HEK293 (cell line): ENCODE results near the gene AKAP9.

Source experiments
- YY1 ChIP-seq: fragments of 450-650 bp; formaldehyde crosslinking; IDR thresholded peaks from 2 replicates; pipeline ENCODE4 v1.5.1; 2018; ENCODE audit warnings: missing biosample characterization, missing genetic modification characterization
- ZBTB7A ChIP-seq: fragments of 450-650 bp; formaldehyde crosslinking; IDR thresholded peaks from 2 replicates; pipeline ENCODE4 v1.5.1; 2016; ENCODE audit warnings: low read depth, missing biosample characterization, missing genetic modification characterization

GRCh38 chr7:92133133-92133736 is 192.6 kb downstream of the AKAP9 start:
- TF ChIP-seq YY1 (tag by site-specific recombination) (no peak), ZBTB7A (no peak)
